HL-60 (cell line): ENCODE measurements around the gene IL22RA1.

Experiments used
- DNase-seq, 2 experiments: peaks; one replicate each; pipeline ENCODE4 v3.0.0-alpha.2; 2010 to 2020; ENCODE audit warnings: low read depth in 1 of 2, low spot score in 1 of 2
- H3K27ac ChIP-seq: fragments of 250-450 bp; sonication (Bioruptor Pico); replicated peaks from 2 replicates; pipeline ENCODE4 v1.5.1; 2020; ENCODE audit warnings: mild to moderate bottlenecking, moderate library complexity
- H3K27me3 ChIP-seq: fragments of 250-450 bp; sonication (Bioruptor Pico); 2 replicates; pipeline ENCODE4 v1.5.1; 2021; ENCODE audit warnings: mild to moderate bottlenecking, moderate library complexity; ENCODE audit not compliant: insufficient read depth, poor library complexity, severe bottlenecking
- H3K4me3 ChIP-seq: replicated peaks from 2 replicates; pipeline ENCODE4 v1.5.1; 2011; ENCODE audit warnings: mild to moderate bottlenecking, control low read depth, low read length; ENCODE audit not compliant: insufficient read depth
- CTCF ChIP-seq: IDR thresholded peaks from one replicate; pipeline ENCODE4 v1.5.1; 2011; ENCODE audit warnings: low read length, control low read depth, inconsistent platforms; ENCODE audit not compliant: insufficient read depth
- GABPA ChIP-seq: IDR thresholded peaks from 2 replicates; pipeline ENCODE4 v1.6.1; 2012; ENCODE audit warnings: low read depth
- POLR2AphosphoS5 ChIP-seq: IDR thresholded peaks from 2 replicates; pipeline ENCODE4 v1.6.1; 2012; ENCODE audit warnings: low read depth
- REST ChIP-seq: IDR thresholded peaks from 2 replicates; pipeline ENCODE4 v1.6.1; 2012; ENCODE audit warnings: low read depth; ENCODE audit not compliant: insufficient replicate concordance
- SPI1 ChIP-seq: IDR thresholded peaks from 2 replicates; pipeline ENCODE4 v1.6.1; 2012; ENCODE audit warnings: low read depth, mild to moderate bottlenecking, borderline replicate concordance

IL22RA1 gene

DNA sequence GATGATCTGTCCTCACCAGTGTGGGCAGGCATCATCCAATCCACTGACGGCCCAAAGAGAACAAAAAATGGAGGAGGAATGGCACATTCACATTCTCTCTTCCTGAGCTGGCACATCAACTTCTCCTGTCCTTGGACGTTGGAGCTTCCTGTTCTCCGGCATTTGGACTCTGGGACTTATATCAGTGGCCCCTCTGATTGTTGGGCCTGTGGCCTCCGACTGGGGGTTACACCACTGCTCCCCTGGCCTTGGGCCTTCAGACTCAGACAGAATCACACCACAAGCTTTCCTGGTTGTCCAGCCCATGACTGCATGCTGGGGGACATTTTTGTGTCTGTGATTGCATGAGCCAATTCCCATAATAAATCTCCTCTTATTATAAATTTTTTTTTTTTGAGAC is 24.1 kb upstream of the IL22RA1 start:
- H3K4me3 ChIP-seq, result no peak overlapping the region
- no peak for DNase-seq
- TF ChIP-seq CTCF (no peak), GABPA (no peak), SPI1 (no peak), REST (no peak), POLR2AphosphoS5 (no peak)
- H3K27me3 ChIP-seq, result no peaks in the 10 kb centered on the region
- H3K27ac ChIP-seq, result no peak overlapping the region

- no peak overlapping the region for H3K27ac ChIP-seq
- TF ChIP-seq GABPA, result no peak
- H3K4me3 ChIP-seq, result no peak overlapping the region
- no peak for DNase-seq
- no peaks in the 10 kb centered on the region for H3K27me3 ChIP-seq
These were observed 22.6 kb upstream of the IL22RA1 start for GRCh38 chr1:24165500-24165899.

DNA sequence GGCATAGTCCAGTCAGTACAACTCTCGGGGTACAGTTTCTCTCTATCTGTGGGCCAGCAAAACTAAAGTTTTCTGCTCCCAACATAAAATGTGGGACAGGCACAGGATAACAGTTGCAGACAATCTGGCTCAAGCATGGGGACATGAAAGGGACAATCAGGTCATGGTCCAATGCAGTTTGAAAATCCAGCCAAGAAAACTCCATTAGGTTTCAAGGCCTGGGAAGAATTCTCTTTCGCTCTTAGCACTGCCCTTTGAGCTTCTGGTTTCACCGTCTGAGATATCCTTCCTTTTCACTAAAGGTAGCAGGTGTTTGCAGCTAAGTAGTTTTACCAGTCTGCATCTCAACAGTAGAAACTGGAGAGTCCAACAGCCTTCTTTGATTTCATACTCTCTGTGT is 21.1 kb upstream of the IL22RA1 start:
- no peak for DNase-seq
- Histone ChIP-seq H3K27me3 (no peaks in the 10 kb centered on the region), H3K27ac (no peak overlapping the region), H3K4me3 (no peak overlapping the region)
- TF ChIP-seq REST, result no peak

DNA sequence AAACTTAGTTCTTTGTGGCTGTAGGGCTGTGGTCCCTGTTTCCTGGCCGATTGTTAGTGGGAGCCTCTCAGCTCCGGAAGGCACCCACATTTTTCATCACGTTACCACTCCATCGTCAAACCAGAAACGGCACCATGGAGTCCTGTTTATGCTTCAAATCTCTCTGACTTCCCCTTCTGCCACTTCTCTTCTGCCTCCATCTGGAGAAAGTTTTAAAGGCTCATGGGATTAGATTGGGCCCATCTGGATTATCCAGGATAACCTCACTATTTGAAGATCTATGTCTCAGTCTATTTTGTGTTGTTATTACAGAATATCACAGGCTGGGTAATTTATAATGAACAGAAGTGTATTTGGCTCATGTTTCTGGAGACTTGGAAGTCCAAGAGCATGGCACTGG is 19.3 kb upstream of the IL22RA1 start:
- peak in 1 of 2 experiments; percentile 3 for DNase-seq
- H3K27ac ChIP-seq, result no peak overlapping the region
- H3K27me3 ChIP-seq, result no peaks in the 10 kb centered on the region
- no peak for TF ChIP-seq GABPA
- no peak for TF ChIP-seq CTCF
- peak; percentile 60; the same call in 1 of the 2 replicates for TF ChIP-seq SPI1
- no peak for TF ChIP-seq POLR2AphosphoS5
- no peak overlapping the region for H3K4me3 ChIP-seq

GRCh38 chr1:24161270-24161669 is 18.3 kb upstream of the IL22RA1 start:
- Histone ChIP-seq H3K27me3 (no peaks in the 10 kb centered on the region), H3K4me3 (no peak overlapping the region), H3K27ac (no peak overlapping the region)
- TF ChIP-seq GABPA (no peak), SPI1 (no peak), CTCF (no peak), POLR2AphosphoS5 (no peak), REST (no peak)
- no peak for DNase-seq
